SKM-1 (cell line): Measurements from ENCODE around the gene CSRNP3.
"Not testable (repeated sequence)": the region's sequence is repeated elsewhere in the genome, so short reads cannot be mapped to it uniquely, and the experiment has no call there.

Experiments used
- DNase-seq: peaks from one replicate; lab custom pipeline; 2025; ENCODE audit not compliant: unreplicated experiment; lab: John Stamatoyannopoulos, UW

CSRNP3 gene

GRCh38 chr2:165630236-165630635, 160.7 kb downstream of the CSRNP3 start:
- DNase-seq: no peak

DNA sequence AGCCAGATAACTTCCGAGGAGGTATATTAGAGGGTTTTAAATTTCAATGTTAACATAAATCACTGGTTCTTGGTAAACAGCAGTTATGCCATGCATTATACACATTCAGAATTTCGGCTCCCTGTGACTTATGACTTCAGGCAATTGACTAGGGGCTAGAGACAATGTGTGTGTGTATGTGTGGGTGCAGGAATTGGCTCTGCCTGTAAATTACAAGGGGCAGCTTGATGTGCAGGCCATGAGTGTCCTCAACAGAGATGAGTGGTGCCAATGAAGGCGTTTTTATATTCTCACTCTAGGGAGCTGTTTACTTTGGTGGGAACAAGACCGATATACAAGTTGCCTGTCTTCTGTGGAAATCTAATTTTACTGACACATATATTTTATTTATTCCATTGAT, 161.6 kb downstream of the CSRNP3 start:
- no peak for DNase-seq

- DNase-seq: no peak
These were observed 163.1 kb downstream of the CSRNP3 start for GRCh38 chr2:165632594-165632993.

DNA sequence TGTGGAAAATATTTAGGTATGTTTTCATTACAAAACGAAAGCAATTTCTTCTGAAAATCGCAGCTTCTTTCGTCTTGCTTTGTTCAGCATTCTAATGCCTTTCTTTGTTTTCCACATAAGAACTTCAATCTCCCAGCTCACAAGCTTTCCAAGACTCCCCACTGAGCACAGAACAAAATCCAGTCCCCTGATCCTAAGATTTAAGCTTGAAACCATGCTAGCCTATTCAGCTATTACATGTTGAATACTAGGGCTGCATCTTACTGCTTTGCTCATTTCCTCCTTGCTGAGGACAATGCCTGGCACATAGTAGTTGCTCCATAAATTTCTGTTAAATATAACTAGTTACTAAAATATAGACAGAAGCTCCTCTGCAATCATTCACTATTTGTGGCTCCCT, 163.9 kb downstream of the CSRNP3 start:
- DNase-seq: no peak

GRCh38 chr2:165634282-165634681, 164.8 kb downstream of the CSRNP3 start:
- DNase-seq: no peak

GRCh38 chr2:165634855-165635254, 165.4 kb downstream of the CSRNP3 start:
- DNase-seq: no peak

DNA sequence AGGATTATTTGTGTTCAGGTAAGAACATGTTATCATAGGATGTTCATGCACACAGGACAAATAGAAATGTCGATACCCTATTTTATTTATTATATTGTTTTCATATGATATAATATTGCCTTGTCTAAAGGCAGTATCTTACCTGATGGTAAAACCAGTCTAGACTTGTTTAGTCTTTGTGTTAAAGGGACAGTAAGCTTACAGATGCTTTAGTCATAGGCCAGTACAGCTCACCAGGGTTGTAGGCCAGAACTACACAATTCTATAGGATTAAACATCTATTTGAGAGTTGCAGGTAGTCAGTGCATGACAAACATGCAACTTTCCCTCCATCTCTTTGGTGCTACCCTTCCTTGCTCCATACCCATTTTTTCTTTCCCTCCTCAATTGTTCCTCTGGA, 166.0 kb downstream of the CSRNP3 start:
- no peak for DNase-seq

DNA sequence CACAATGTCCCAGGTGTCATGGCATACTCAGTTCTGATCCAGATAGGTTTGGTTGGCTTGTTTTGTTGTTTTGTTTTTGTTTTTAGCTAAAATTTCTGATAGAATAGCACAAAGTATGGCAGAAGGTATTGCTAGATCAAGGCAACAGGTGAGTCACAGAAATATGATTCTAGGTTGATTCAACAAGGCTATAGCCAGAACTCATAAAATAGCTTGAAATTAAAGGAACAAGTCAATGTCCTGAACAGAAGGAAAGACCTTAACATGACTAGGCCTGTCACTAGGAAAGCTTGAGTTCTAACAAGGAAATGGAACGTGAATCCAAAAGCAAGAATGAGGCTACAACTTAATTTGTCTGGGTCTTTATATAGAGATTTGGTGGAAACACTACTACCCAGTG, 167.5 kb downstream of the CSRNP3 start:
- no peak for DNase-seq

GRCh38 chr2:165637396-165637795, 167.9 kb downstream of the CSRNP3 start:
- DNase-seq: no peak

- no peak for DNase-seq
These were observed 170.0 kb downstream of the CSRNP3 start for GRCh38 chr2:165639504-165639903.

DNA sequence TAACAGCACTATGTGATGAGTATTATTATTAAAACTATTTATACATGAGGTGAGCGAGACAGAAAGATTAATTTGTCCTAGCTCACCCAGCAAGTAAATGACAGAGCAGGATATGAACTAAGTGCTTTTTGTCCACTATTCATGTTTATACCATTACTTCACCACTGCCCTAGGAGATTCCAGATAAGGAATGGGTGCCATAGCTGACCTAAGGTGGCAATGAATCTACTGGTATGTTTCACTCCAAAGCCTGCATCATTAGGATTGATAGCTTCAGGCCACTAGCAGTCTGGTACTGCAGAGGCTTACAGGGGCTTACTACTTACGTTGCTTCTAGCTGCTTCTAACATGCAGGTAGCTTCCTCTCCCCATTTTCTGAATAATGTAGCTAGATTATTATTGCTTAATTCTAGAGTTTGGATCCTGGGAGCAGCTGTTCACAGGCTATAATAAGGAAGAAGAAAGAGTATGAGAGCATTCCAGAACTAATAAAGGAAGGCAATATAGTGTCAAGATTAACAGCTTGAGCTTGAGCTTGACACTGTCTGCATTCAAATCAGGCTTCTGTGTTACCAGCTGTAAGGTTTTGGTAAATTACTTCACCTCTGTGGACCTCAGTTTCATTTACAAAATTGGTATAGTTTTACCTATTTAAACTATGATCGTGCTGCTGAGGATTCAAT, 170.9 kb downstream of the CSRNP3 start:
- DNase-seq: no peak

GRCh38 chr2:165645930-165646831, 176.7 kb downstream of the CSRNP3 start:
- DNase-seq: no peak

GRCh38 chr2:165647409-165647808, 177.9 kb downstream of the CSRNP3 start:
- no peak for DNase-seq

DNA sequence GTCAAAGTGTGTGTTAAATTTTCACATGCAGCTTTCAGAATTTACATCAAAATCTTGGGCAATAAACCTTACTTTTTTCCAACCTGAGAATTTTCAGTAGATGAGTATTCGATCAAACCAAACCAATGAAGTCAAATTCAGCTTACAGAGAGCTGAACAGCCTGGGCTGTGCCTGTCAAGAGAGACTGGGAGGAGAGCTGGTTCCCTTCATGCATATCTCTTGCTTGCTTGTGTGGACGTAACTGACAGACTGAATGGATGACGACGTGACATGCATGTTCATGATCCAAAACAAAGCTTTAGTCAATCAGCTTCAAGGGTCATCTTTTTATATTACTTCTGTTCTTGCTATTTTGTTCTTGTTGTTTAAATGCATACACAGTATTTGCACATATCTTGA, 179.3 kb downstream of the CSRNP3 start:
- DNase-seq: no peak

DNA sequence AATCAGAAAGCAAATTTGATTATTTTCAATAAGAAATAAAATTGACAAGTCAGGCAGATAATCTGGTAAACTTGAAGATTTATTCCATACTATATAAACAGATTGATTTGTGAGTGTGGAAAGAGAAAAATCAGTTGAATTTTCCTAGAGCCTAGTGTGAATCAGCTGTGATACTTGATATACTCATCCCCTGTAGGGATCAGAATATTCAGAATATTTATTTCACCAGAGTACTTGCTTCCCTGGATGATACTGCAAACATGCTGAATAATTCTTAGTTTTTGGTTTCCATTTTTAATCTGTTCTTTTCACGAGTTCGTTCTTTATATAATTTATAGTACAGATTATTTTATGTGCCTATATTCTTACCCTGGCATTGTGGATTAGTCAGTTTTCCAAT, 181.7 kb downstream of the CSRNP3 start:
- DNase-seq: no peak

DNA sequence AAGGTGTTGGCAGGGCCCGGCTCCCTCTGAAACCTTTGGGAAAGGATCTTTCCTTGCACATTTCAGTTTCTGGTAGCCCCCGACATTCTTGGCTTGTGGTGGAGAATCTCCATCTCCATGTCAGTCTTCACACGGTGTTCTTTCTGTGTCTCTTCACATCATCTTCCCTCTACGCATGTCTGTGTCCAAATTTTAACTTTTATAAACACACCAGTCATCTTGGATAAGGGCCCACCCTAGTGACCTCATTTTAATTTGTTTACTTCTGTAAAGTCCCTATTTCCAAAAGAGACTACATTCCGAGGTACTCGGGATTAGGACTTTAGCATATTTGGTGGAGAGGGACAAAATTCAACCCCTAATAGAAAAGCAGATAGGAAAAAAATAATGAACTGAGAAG, 186.2 kb downstream of the CSRNP3 start:
- no peak for DNase-seq

GRCh38 chr2:165660361-165660760, 190.9 kb downstream of the CSRNP3 start:
- DNase-seq: no peak

DNA sequence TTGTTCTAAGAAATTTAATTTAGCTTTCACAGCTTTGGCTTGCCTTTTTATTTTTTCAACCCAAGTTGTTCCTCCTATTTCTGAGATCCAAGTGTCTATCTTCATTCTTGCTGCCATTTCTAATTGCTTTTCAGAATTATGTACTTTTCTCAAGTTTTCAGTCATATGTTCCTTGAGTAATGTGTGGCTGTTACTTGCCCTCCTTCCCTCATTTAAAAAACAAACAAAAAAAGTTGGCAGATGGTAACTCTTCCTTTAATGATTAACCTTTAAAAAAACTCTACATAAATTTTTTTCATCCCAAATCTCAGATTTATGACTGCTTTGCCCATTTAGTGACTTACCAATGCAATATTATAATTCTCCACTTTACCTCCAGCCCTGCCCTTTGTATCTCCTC, 193.2 kb downstream of the CSRNP3 start:
- DNase-seq: no peak

DNA sequence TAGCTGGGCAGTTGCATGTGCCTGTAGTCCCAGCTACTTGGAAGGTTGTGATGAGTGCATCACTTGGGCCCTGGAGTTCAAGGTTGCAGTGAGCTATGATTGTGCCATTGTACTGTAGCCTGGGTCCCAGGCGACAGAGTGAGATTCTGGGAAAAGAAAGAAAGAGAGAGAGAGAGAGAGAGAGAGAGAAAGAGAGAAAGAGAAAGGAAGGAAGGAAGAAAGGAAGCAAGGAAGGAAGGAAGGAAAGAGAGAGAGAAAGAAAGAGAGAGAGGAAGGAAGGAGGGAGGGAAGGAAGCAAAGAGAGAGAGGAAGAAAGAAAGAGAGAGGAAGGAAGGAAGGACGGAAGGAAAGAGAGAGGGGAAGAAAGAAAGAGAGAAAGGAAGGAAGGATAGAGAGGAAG, 196.1 kb downstream of the CSRNP3 start:
- DNase-seq: no peak

- DNase-seq: not testable (repeated sequence)
These were observed 196.6 kb downstream of the CSRNP3 start for GRCh38 chr2:165666073-165666472.

GRCh38 chr2:165666605-165667004, 197.1 kb downstream of the CSRNP3 start:
- DNase-seq: no peak

- no peak for DNase-seq
These were observed 197.9 kb downstream of the CSRNP3 start for GRCh38 chr2:165667375-165667774.
